Measurements from ENCODE around the gene IL17RE. TPM values are rescaled to one million over a fixed set of nuclear protein-coding genes. Genes with fewer than 3 reads are reported as not detected.
A peak's percentile ranks its signal among the peaks of the same experiment; 100 is the strongest.

IL17RE gene
- polyA plus RNA-seq, 3 donors: 0.27 TPM; not detected in 2

- H4K20me1 ChIP-seq (ENCODE audit: insufficient read depth, low read length): no peaks in the 10 kb centered on the region
- peaks cover 10% of the 10 kb centered on the region for H3K79me2 ChIP-seq (ENCODE audit: insufficient read depth, low read length)
- DNase-seq: no peak
- H3K27ac ChIP-seq (ENCODE audit: low read depth in 1 of 2, low read length in 2 of 2): no peak overlapping the region
- intact Hi-C loops (cut with micrococcal nuclease): no loop called here
- H3K27me3 ChIP-seq (ENCODE audit: control insufficient read depth in 2 of 2, insufficient read depth in 2 of 2, low read length in 2 of 2): no peaks in the 10 kb centered on the region
- Mint-ChIP-seq H3K27ac (no peak overlapping the region), H3K4me3 (no peak overlapping the region), H3K4me1 (peaks cover 10% of the 10 kb centered on the region), H3K36me3 (no peaks in the 10 kb centered on the region), H3K9me3 (peaks cover 0 to 2% (median 0%) of the 10 kb centered on the region in 7 donors), H3K27me3 (ENCODE audit: low read depth in 3 of 3) (peaks cover 2% of the 10 kb centered on the region in 3 donors)
- peaks cover 8 to 11% of the 10 kb centered on the region in 2 donors for H3K4me1 ChIP-seq (ENCODE audit: control insufficient read depth in 1 of 2, insufficient read depth in 2 of 2, low read length in 2 of 2)
- no peak for TF ChIP-seq CTCF (IDR thresholded peaks at IDR 0.05)
- H2AFZ ChIP-seq (ENCODE audit: insufficient read depth, low read depth, low read length, poor library complexity, severe bottlenecking): no peak overlapping the region
- no peak overlapping the region for H3K4me3 ChIP-seq (replicated peaks in 1 of 3; ENCODE audit: low read depth in 2 of 3, low read length in 3 of 3)
- H3K9me3 ChIP-seq (replicated peaks in 1 of 2; ENCODE audit: control insufficient read depth in 1 of 2, insufficient read depth in 1 of 2, low read length in 2 of 2): no peaks in the 10 kb centered on the region
- H3K9ac ChIP-seq (ENCODE audit: insufficient read depth, low read length, poor library complexity, severe bottlenecking): no peak overlapping the region
- H3K4me2 ChIP-seq (replicated peaks; ENCODE audit: extremely low read depth, low read length, poor library complexity, severe bottlenecking): no peak overlapping the region
- H3K36me3 ChIP-seq (replicated peaks in 1 of 2; ENCODE audit: control insufficient read depth in 1 of 2, insufficient read depth in 2 of 2, low read length in 2 of 2): no peaks in the 10 kb centered on the region
These were observed 16.3 kb upstream of the IL17RE start for GRCh38 chr3:9886328-9886727.

DNA sequence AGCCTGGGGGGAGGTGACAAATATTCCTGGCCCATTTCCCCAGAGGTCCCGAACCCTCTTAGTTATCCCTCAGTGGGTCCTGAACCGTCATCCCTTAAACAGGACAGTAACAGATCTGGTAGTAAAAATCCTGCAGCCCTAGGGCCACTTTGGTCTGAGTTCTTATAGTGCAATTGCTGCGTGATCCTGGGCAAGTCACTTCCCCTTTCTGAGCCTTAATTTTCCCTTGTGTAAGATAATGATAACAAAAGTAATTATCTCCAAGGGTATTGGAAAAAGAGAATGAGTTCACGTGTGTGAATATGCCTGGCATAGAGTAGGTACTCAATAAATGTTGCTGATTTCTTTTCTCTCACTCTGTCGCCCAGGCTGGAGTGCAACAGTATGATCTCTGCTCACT lies 15.2 kb upstream of the IL17RE start:
- Histone ChIP-seq H3K9me3 (replicated peaks in 1 of 2; ENCODE audit: control insufficient read depth in 1 of 2, insufficient read depth in 1 of 2, low read length in 2 of 2) (no peaks in the 10 kb centered on the region), H2AFZ (ENCODE audit: insufficient read depth, low read depth, low read length, poor library complexity, severe bottlenecking) (peak overlapping the region; percentile 11), H3K27ac (ENCODE audit: low read depth in 1 of 2, low read length in 2 of 2) (no peak overlapping the region), H4K20me1 (ENCODE audit: insufficient read depth, low read length) (no peaks in the 10 kb centered on the region), H3K27me3 (ENCODE audit: control insufficient read depth in 2 of 2, insufficient read depth in 2 of 2, low read length in 2 of 2) (no peaks in the 10 kb centered on the region), H3K9ac (ENCODE audit: insufficient read depth, low read length, poor library complexity, severe bottlenecking) (no peak overlapping the region), H3K4me3 (replicated peaks in 1 of 3; ENCODE audit: low read depth in 2 of 3, low read length in 3 of 3) (no peak overlapping the region), H3K79me2 (ENCODE audit: insufficient read depth, low read length) (peaks cover 21% of the 10 kb centered on the region), H3K4me1 (ENCODE audit: control insufficient read depth in 1 of 2, insufficient read depth in 2 of 2, low read length in 2 of 2) (peaks cover 12 to 16% of the 10 kb centered on the region in 2 donors), H3K36me3 (replicated peaks in 1 of 2; ENCODE audit: control insufficient read depth in 1 of 2, insufficient read depth in 2 of 2, low read length in 2 of 2) (peaks cover 0 to 3% of the 10 kb centered on the region in 2 donors), H3K4me2 (replicated peaks; ENCODE audit: extremely low read depth, low read length, poor library complexity, severe bottlenecking) (no peak overlapping the region)
- peaks cover 3 to 4% of the 10 kb centered on the region in 2 donors for H3K36me3 Mint-ChIP-seq
- TF ChIP-seq CTCF (IDR thresholded peaks at IDR 0.05): no peak
- no peak for DNase-seq
- H3K9me3 Mint-ChIP-seq: peaks cover 0 to 2% (median 0%) of the 10 kb centered on the region in 7 donors
- peaks cover 15% of the 10 kb centered on the region for H3K4me1 Mint-ChIP-seq
- H3K27ac Mint-ChIP-seq: peak overlapping the region in 1 of 7 donors; percentile 18
- 93% methylated on average over 2 of the region's 5 CpGs for WGBS (ENCODE audit: insufficient coverage)
- H3K4me3 Mint-ChIP-seq: no peak overlapping the region
- intact Hi-C loops (cut with micrococcal nuclease): no loop called here
- peaks cover 2% of the 10 kb centered on the region in 3 donors for H3K27me3 Mint-ChIP-seq (ENCODE audit: low read depth in 3 of 3)
